H1 (cell line): ENCODE data around the gene ARNT2. TPM values are rescaled to one million over a fixed set of nuclear protein-coding genes. Genes with fewer than 3 reads are reported as not detected.

Source experiments
- CTCF ChIA-PET: fragments of 300-600 bp; sonication (Branson Sonifier 250); formaldehyde crosslinking; loops from one replicate; lab custom pipeline; 2021; ENCODE audit not compliant: partially characterized antibody; lab: Charles Lee
- POLR2A ChIA-PET: fragments of 300-600 bp; sonication (Branson Sonifier 250); formaldehyde crosslinking; loops from one replicate; lab custom pipeline; 2021; ENCODE audit warnings: inconsistent platforms; ENCODE audit not compliant: partially characterized antibody; lab: Charles Lee
- DNase-seq, 2 experiments: peaks; one replicate each; pipeline versions ENCODE4 v3.0.0 to v3.0.0-alpha.2; 2010 to 2022; ENCODE audit warnings: low spot score in 2 of 2, low read depth in 1 of 2, mixed read lengths in 1 of 2
- FAIRE-seq: peaks from 2 replicates; lab custom pipeline; 2011; peaks lifted over from hg19 to GRCh38; lab: Jason Lieb, UNC
- H2AFZ ChIP-seq: 2 replicates; pipeline ENCODE4 v1.8.1; 2012; ENCODE audit warnings: low read length, inconsistent platforms
- H2AK5ac ChIP-seq: 2 replicates; pipeline ENCODE4 v1.6.1; 2013; ENCODE audit warnings: low read depth, low read length
- H2BK120ac ChIP-seq: replicated peaks from 2 replicates; pipeline ENCODE3; 2013; ENCODE audit warnings: low read depth, low read length, inconsistent platforms
- H2BK12ac ChIP-seq: 2 replicates; pipeline ENCODE4 v1.6.1; 2013; ENCODE audit warnings: low read depth, low read length
- H2BK15ac ChIP-seq: 2 replicates; pipeline ENCODE4 v1.6.1; 2013; ENCODE audit warnings: low read length
- H2BK20ac ChIP-seq: 2 replicates; pipeline ENCODE4 v1.6.1; 2013; ENCODE audit warnings: low read length
- H2BK5ac ChIP-seq: 2 replicates; pipeline ENCODE4 v1.6.1; 2013; ENCODE audit warnings: low read depth, low read length
- H3K14ac ChIP-seq: 2 replicates; pipeline ENCODE4 v1.6.1; 2013; ENCODE audit warnings: inconsistent platforms; ENCODE audit not compliant: insufficient read length
- H3K18ac ChIP-seq: 2 replicates; pipeline ENCODE4 v1.6.1; 2013; ENCODE audit warnings: low read length; ENCODE audit errors: extremely low read depth
- H3K23ac ChIP-seq: 2 replicates; pipeline ENCODE4 v1.6.1; 2013; ENCODE audit warnings: inconsistent platforms; ENCODE audit not compliant: insufficient read length
- H3K23me2 ChIP-seq: 2 replicates; pipeline ENCODE4 v1.6.1; 2013; ENCODE audit warnings: low read depth, low read length
- H3K27ac ChIP-seq: 2 replicates; pipeline ENCODE4 v1.6.1; 2011; ENCODE audit warnings: low read depth, low read length, inconsistent platforms
- H3K27me3 ChIP-seq, 4 experiments: replicated peaks in 1 of 4; 1 replicate in 1 of 4; 2 replicates in 3 of 4; pipeline versions ENCODE4 v1.6.1 to v1.8.1; 2011 to 2013; ENCODE audit warnings: low read length in 3 of 4, mild to moderate bottlenecking in 3 of 4, inconsistent platforms in 2 of 4, mixed read lengths in 2 of 4, moderate library complexity in 1 of 4; ENCODE audit not compliant: control insufficient read depth in 3 of 4, insufficient read depth in 3 of 4; ENCODE audit errors: extremely low read depth in 1 of 4
- H3K36me3 ChIP-seq, 4 experiments: 2 replicates each; pipeline versions ENCODE4 v1.6.1 to v1.8.1; 2011 to 2013; ENCODE audit warnings: mild to moderate bottlenecking in 4 of 4, low read length in 3 of 4, moderate library complexity in 2 of 4, control low read depth in 1 of 4, inconsistent platforms in 1 of 4; ENCODE audit not compliant: insufficient read depth in 4 of 4, control insufficient read depth in 2 of 4
- H3K4ac ChIP-seq: replicated peaks from 2 replicates; pipeline ENCODE3; 2013; ENCODE audit warnings: low read length, low read depth, mixed read lengths, inconsistent platforms; ENCODE audit not compliant: insufficient read length
- H3K4me1 ChIP-seq, 4 experiments: replicated peaks in 1 of 4; 1 replicate in 1 of 4; 2 replicates in 3 of 4; pipeline versions ENCODE4 v1.6.1 to v1.8.1; 2011 to 2013; ENCODE audit warnings: low read length in 3 of 4, inconsistent platforms in 2 of 4, mixed read lengths in 1 of 4; ENCODE audit not compliant: insufficient read depth in 4 of 4, control insufficient read depth in 3 of 4
- H3K4me2 ChIP-seq, 2 experiments: 2 replicates each; pipeline versions ENCODE4 v1.6.1 to v1.8.1; 2011 to 2013; ENCODE audit warnings: low read depth in 2 of 2, low read length in 2 of 2, control low read depth in 1 of 2, inconsistent platforms in 1 of 2, mild to moderate bottlenecking in 1 of 2; ENCODE audit not compliant: insufficient read depth in 1 of 2
- H3K4me3 ChIP-seq, 4 experiments: fragments of 200-600, 300-600 bp in 1 of 4; sonication (generic), shearing (Covaris generic), sonication (Bioruptor Twin) in 1 of 4; 2 replicates each; pipeline versions ENCODE4 v1.5.1 to v1.8.1; 2011 to 2016; ENCODE audit warnings: low read length in 4 of 4, low read depth in 3 of 4, control low read depth in 2 of 4, inconsistent platforms in 2 of 4, mild to moderate bottlenecking in 2 of 4, mixed read lengths in 1 of 4, moderate library complexity in 1 of 4; ENCODE audit not compliant: insufficient read depth in 2 of 4; ENCODE audit errors: extremely low read depth in 1 of 4
- H3K56ac ChIP-seq: replicated peaks from 2 replicates; pipeline ENCODE3; 2013; ENCODE audit warnings: low read depth, mild to moderate bottlenecking, mixed read lengths, low read length, inconsistent platforms; ENCODE audit not compliant: insufficient read length
- H3K79me1 ChIP-seq: 2 replicates; pipeline ENCODE4 v1.6.1; 2013; ENCODE audit warnings: low read depth, low read length, control low read depth
- H3K79me2 ChIP-seq, 2 experiments: 2 replicates each; pipeline versions ENCODE4 v1.6.1 to v1.8.1; 2012 to 2013; ENCODE audit warnings: low read length in 2 of 2, mild to moderate bottlenecking in 2 of 2, inconsistent platforms in 1 of 2; ENCODE audit not compliant: insufficient read depth in 2 of 2, control insufficient read depth in 1 of 2
- H3K9ac ChIP-seq, 4 experiments: replicated peaks in 1 of 4; 1 replicate in 1 of 4; 2 replicates in 3 of 4; pipeline versions ENCODE4 v1.6.1 to v1.8.1; 2011 to 2013; ENCODE audit warnings: low read depth in 3 of 4, low read length in 3 of 4, control low read depth in 2 of 4, mild to moderate bottlenecking in 2 of 4, moderate library complexity in 2 of 4, inconsistent platforms in 1 of 4; ENCODE audit errors: extremely low read depth in 1 of 4
- H3K9me3 ChIP-seq, 2 experiments: 2 replicates each; pipeline versions ENCODE4 v1.6.1 to v1.8.1; 2012 to 2013; ENCODE audit warnings: mild to moderate bottlenecking in 2 of 2, moderate library complexity in 2 of 2, control low read depth in 1 of 2, inconsistent platforms in 1 of 2, low read depth in 1 of 2, low read length in 1 of 2, mixed read lengths in 1 of 2; ENCODE audit not compliant: insufficient read depth in 2 of 2
- H4K20me1 ChIP-seq, 2 experiments: replicated peaks in 1 of 2; 2 replicates each; pipeline versions ENCODE3 to v1.8.1; 2011 to 2013; ENCODE audit warnings: inconsistent platforms in 2 of 2, low read length in 2 of 2, mild to moderate bottlenecking in 1 of 2; ENCODE audit not compliant: insufficient read depth in 2 of 2, control insufficient read depth in 1 of 2
- H4K5ac ChIP-seq: 2 replicates; pipeline ENCODE4 v1.6.1; 2013; ENCODE audit warnings: low read length, low read depth, mixed read lengths, inconsistent platforms; ENCODE audit not compliant: insufficient read length
- H4K8ac ChIP-seq: 2 replicates; pipeline ENCODE4 v1.8.0; 2013; ENCODE audit warnings: mild to moderate bottlenecking, moderate library complexity, low read length, inconsistent platforms; ENCODE audit not compliant: insufficient read depth; ENCODE audit errors: extremely low read depth
- H4K91ac ChIP-seq: replicated peaks from 2 replicates; pipeline ENCODE3; 2013; ENCODE audit warnings: low read length, mixed read lengths, inconsistent platforms; ENCODE audit not compliant: insufficient read length
- CBX5 ChIP-seq: fragments of 300-800, 300-1000 bp; sonication (generic); IDR thresholded peaks from 2 replicates; pipeline ENCODE4 v1.7.1; 2016; ENCODE audit warnings: antibody characterized with exemption, low read length, low read depth
- CTBP2 ChIP-seq: IDR thresholded peaks from 2 replicates; pipeline ENCODE4 v1.7.0; 2011; ENCODE audit warnings: borderline replicate concordance, mild to moderate bottlenecking, moderate library complexity, mixed read lengths, low read length; ENCODE audit not compliant: insufficient read depth, insufficient read length
- JUND ChIP-seq: IDR thresholded peaks from 2 replicates; pipeline ENCODE4 v1.6.1; 2011; ENCODE audit warnings: mild to moderate bottlenecking, improper control_type of control experiment, low read length
- SIRT6 ChIP-seq: IDR thresholded peaks from one replicate; pipeline ENCODE4 v1.7.1; 2012; ENCODE audit warnings: low read length, inconsistent platforms
- SIX5 ChIP-seq: IDR thresholded peaks from 2 replicates; pipeline ENCODE4 v1.6.1; 2011; ENCODE audit warnings: mild to moderate bottlenecking, low read depth, low read length
- SUZ12 ChIP-seq: fragments of 200-600 bp; sonication (generic); IDR thresholded peaks from 2 replicates; pipeline ENCODE4 v1.6.1; 2012; ENCODE audit warnings: mild to moderate bottlenecking, inconsistent platforms, low read length, moderate library complexity, mixed read lengths
- TAF7 ChIP-seq: optimal IDR thresholded peaks from 2 replicates; pipeline ENCODE3; 2011; ENCODE audit warnings: low read depth, mild to moderate bottlenecking, inconsistent platforms, low read length, moderate library complexity, borderline replicate concordance
- WGBS, 2 experiments: shearing (Covaris generic) in 1 of 2; methylation state at CpG; one replicate each; pipeline versions ENCODE4 v1.1.6 to v1.1.7; 2013 to 2015; ENCODE audit warnings: low lambda C conversion rate in 2 of 2, mixed read lengths in 2 of 2, inconsistent platforms in 1 of 2, low coverage in 1 of 2, missing lambda C conversion rate in 1 of 2; ENCODE audit not compliant: insufficient replicate concordance in 2 of 2, insufficient coverage in 1 of 2, insufficient read length in 1 of 2; ENCODE audit errors: extremely low coverage in 1 of 2, missing lambda C conversion rate in 1 of 2; 5-methylcytosine and 5-hydroxymethylcytosine counted together
- polyA plus RNA-seq, 7 experiments: library from polyadenylated mRNA; depleted of rRNA in 3 of 7; stranded (reverse) in 5 of 7; unstranded in 2 of 7; fragments of >200 nt in 5 of 7; fragments of 200-250 nt in 2 of 7; gene quantifications; 1 replicate in 5 of 7; 2 replicates in 1 of 7; 4 replicates in 1 of 7; pipeline versions ENCODE4 v1.2.1 to v1.2.3, GENCODE V29; 2011 to 2013; ENCODE audit warnings: missing spikeins in 2 of 7, mixed read lengths in 2 of 7
- total RNA-seq: library from RNA; stranded (reverse); fragmentation: NEBNext Ultra II Directional; extraction: Animal tissue kit (Norgen Biotek cat#: 25700); gene quantifications from 2 replicates; pipeline ENCODE4 v1.2.1, GENCODE V29; 2021

Gene ARNT2
- total and polyA plus RNA-seq, 2 of the 8 experiments (the other 6 are each of a cell fraction or from before 2014, with no cell fraction given): 9.5 to 14.6 TPM

DNA sequence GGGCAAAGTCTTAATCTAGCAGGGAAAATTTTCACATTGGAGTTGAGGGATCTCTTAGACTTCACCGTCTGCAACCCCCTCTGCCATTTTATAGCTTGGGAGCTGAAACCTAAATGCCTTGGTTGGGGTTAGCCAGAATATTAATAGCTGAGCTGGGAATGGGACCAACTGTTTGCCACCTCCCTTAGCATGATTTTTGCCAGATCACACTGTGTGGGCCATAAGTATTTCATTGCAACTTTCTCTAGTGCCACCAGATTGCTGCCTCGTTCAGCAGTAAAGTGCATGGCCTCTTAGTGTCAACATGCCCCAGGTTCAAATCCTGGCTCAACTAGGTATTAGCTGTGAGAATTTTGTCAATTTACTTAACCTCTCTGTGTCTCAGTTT, 235.0 kb downstream of the ARNT2 start:
- Histone ChIP-seq H4K20me1 (no peaks in the 10 kb centered on the region), H3K27ac (no peak overlapping the region), H3K14ac (no peak overlapping the region), H3K18ac (no peak overlapping the region), H3K23ac (no peak overlapping the region), H2BK120ac (no peak overlapping the region), H3K79me1 (no peaks in the 10 kb centered on the region)
- CTCF ChIA-PET: interaction anchor here (0.6 to 2.7 kb wide), 2 partner anchors 132 to 138 kb away, joined by 3 to 8 read pairs; no protein-coding TSS in a partner anchor
- POLR2A ChIA-PET: no interaction called here
- WGBS, 2 experiments: 88% methylated on average over 2 of the region's 2 CpGs; no CpG with 5 or more reads in 1 of the 2 experiments
- TF ChIP-seq CBX5 (no peak), SIRT6 (no peak), JUND (no peak), SIX5 (no peak), CTBP2 (no peak), SUZ12 (no peak), TAF7 (no peak)
- TF ChIP-seq, all 59 proteins: peak for 0
- peaks cover 8 to 12% of the 10 kb centered on the region in 2 experiments; a peak in 3 of 4 replicates for H3K9me3 ChIP-seq
- no peaks in the 10 kb centered on the region for H3K27me3 ChIP-seq
- H2BK15ac ChIP-seq: no peak overlapping the region
- H4K5ac ChIP-seq: no peak overlapping the region
- no peaks in the 10 kb centered on the region for H3K36me3 ChIP-seq
- H2AK5ac ChIP-seq: no peak overlapping the region
- H4K91ac ChIP-seq: no peak overlapping the region
- no peak for FAIRE-seq
- DNase-seq: no peak
- no peak overlapping the region for H3K4ac ChIP-seq
- H3K4me2 ChIP-seq: no peak overlapping the region
- H2BK12ac ChIP-seq: no peak overlapping the region
- no peak overlapping the region for H2BK20ac ChIP-seq
- no peaks in the 10 kb centered on the region for H3K23me2 ChIP-seq
- no peak overlapping the region for H3K9ac ChIP-seq
- no peak overlapping the region for H4K8ac ChIP-seq
- H2BK5ac ChIP-seq: no peak overlapping the region
- H3K4me3 ChIP-seq: no peak overlapping the region
- H3K4me1 ChIP-seq: no peaks in the 10 kb centered on the region
- no peak overlapping the region for H3K56ac ChIP-seq
- H2AFZ ChIP-seq: no peak overlapping the region
- H3K79me2 ChIP-seq: no peaks in the 10 kb centered on the region
